HG02623 (cell line): ENCODE results near the gene BMPR2.
"Not testable (repeated sequence)": the region's sequence is repeated elsewhere in the genome, so short reads cannot be mapped to it uniquely, and the experiment has no call there.

Experiments
- ATAC-seq: cut with Tn5 transposase; IDR thresholded peaks from one replicate; pipeline ENCODE4 v1.9.1; 2021; ENCODE audit warnings: moderate library complexity; ENCODE audit not compliant: unreplicated experiment

The BMPR2 gene

GRCh38 chr2:202514732-202515131 is 138.6 kb downstream of the BMPR2 start:
- ATAC-seq: no peak

GRCh38 chr2:202519453-202519852 is 143.3 kb downstream of the BMPR2 start:
- ATAC-seq: no peak

GRCh38 chr2:202521470-202521869 is 145.3 kb downstream of the BMPR2 start:
- no peak for ATAC-seq

GRCh38 chr2:202529389-202529788 is 153.3 kb downstream of the BMPR2 start:
- no peak for ATAC-seq

GRCh38 chr2:202530038-202530437 is 153.9 kb downstream of the BMPR2 start:
- ATAC-seq: no peak

DNA sequence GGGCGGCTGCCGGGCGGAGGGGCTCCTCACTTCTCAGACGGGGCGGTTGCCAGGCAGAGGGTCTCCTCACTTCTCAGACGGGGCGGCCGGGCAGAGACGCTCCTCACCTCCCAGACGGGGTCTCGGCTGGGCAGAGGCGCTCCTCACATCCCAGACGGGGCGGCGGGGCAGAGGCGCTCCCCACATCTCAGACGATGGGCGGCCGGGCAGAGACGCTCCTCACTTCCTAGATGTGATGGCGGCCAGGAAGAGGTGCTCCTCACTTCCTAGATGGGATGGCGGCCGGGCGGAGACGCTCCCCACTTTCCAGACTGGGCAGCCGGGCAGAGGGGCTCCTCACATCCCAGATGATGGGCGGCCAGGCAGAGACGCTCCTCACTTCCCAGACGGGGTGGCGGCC is 159.2 kb downstream of the BMPR2 start:
- ATAC-seq: not testable (repeated sequence)

DNA sequence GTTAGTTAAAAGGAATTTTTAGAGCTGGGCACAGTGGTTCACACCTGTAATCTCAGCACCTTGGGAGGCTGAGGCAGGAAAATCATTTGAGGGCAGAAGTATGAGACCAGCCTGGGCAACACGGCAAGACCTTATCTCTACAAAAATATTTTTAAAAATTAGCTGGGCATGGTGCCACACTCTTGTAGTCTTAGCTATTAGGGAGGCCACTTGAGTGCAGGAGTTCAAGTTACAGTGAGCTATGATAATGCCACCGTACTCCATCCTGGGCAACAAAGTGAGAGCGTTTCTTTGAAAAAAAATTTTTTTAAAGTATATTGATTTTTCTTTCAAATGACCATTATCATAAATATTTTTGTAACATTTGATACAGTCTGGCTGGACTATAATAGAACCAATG is 165.0 kb downstream of the BMPR2 start:
- ATAC-seq: no peak

DNA sequence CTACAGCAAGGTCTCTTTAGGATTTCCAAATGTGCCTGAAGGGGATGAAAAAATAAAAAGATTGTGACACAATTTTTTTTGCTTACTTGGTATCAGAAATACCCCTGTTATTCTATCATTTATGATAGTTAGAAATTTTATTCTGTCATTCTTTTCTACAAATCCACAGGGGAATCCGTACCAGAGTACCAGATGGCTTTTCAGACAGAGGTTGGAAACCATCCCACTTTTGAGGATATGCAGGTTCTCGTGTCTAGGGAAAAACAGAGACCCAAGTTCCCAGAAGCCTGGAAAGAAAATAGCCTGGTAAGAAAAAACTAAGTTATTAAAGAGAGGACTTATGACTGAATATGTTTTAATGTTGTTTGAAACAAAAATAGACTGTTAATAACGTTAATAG is 166.0 kb downstream of the BMPR2 start:
- ATAC-seq: no peak

DNA sequence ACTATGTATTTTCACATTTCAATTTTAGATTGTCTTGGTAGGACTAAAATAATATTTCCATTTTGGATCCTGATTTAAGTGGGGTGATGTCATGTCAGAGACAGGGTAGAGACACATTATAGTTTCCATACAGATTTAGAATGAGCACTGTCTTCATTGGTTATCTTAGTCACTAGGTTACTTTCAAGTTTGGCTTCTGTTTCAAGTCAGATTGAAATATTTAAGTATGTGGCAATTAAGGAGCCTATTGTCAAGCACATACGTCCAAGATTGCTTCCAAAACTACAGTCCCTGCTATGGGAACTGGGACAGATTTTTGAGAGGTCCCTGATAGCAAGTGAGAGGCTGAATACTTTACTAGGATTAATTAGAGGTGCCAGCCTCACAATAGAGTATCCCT is 169.4 kb downstream of the BMPR2 start:
- ATAC-seq: no peak

DNA sequence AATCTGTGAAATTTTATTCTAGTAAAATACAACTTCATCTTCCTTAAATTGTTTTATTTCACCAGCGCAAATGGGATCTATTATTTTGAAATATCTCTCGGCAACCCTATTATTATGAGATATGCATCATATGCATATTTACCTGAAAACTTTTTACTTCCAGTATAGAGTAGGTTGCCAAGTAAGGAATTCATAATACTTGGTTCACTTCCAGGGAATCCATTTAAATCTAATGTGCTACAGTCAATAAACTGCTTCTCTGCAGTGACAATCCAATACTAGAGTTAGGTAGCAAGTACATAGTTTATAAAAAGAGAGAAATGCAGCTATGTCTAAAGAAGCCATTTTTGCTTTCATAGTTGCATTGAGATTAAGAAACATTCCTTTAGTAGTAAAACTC is 169.8 kb downstream of the BMPR2 start:
- ATAC-seq: no peak

GRCh38 chr2:202546499-202547141 is 170.5 kb downstream of the BMPR2 start:
- not testable (repeated sequence) for ATAC-seq

- ATAC-seq: no peak
These were observed 172.1 kb downstream of the BMPR2 start for GRCh38 chr2:202548240-202548639.

DNA sequence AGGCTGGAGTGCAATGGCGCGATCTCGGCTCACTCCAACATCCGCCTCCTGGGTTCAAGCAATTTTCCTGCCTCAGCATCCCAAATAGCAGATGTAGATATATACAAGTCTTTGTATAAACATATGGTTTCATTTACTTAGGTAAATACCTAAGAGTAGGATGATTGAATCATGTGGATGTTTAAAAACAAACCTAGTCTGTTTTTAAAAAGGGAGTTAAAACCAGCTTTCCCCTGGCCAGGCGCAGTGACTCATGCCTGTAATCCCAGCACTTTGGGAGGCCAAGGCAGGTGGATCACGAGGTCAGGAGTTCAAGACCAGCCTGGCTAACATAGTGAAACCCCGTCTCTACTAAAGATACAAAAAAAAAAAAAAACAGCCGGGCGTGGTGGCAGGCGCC is 174.9 kb downstream of the BMPR2 start:
- ATAC-seq: not testable (repeated sequence)

GRCh38 chr2:202555356-202555755 is 179.2 kb downstream of the BMPR2 start:
- ATAC-seq: no peak

- no peak for ATAC-seq
These were observed 184.1 kb downstream of the BMPR2 start for GRCh38 chr2:202560200-202560599.

DNA sequence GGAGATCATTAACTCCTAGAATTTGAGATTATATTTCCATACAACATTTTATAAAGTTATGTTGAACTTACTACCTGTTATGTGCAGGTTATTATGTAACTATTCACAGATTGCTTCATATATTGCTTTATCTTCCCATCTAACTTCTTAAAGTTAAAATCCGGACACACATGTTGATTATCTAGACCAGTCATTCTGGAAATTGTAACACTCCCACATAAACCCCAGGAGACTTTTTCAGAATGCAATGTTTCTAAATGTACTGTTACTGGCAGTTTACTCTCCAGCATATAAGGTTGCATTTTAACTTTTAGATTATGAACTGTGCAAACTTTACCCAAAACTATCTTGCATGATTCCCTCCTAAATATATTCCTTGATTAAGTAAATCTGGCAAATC is 188.1 kb downstream of the BMPR2 start:
- no peak for ATAC-seq

GRCh38 chr2:202566286-202566685 is 190.2 kb downstream of the BMPR2 start:
- ATAC-seq: no peak

GRCh38 chr2:202574541-202574940 is 198.4 kb downstream of the BMPR2 start:
- ATAC-seq: no peak

DNA sequence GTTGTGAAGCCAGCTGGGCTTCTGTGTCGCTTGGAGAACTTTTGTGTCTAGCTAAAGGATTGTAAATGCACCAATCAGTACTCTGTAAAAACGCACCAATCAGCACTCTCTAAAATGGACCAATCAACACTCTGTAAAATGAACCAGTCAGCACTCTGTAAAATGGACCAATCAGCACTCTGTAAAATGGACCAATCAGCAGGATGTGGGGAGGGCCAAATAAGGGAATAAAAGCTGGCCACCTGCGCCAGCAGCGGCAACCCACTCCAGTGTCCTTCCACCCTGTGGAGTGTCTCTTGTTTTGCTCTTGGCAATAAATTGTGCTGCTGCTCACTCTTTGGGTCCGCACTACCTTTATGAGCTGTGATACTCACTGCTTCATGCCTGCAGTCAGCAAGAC is 199.1 kb downstream of the BMPR2 start:
- ATAC-seq: not testable (repeated sequence)

GRCh38 chr2:202577250-202578183 is 201.4 kb downstream of the BMPR2 start:
- no peak for ATAC-seq

GRCh38 chr2:202582846-202583245 is 206.7 kb downstream of the BMPR2 start:
- ATAC-seq: not testable (repeated sequence)

- ATAC-seq: no peak
These were observed 207.6 kb downstream of the BMPR2 start for GRCh38 chr2:202583709-202584219.
